WTC11 (cell line): ENCODE results near the gene RNF4. TPM values are rescaled to one million over a fixed set of nuclear protein-coding genes. Genes with fewer than 3 reads are reported as not detected.

ENCODE experiments used
- ATAC-seq: fragments of 200-7000 bp; cut with Tn5 transposase; 2 replicates; pipeline ENCODE4 v1.10.0; 2021; ENCODE audit warnings: mild to moderate bottlenecking, moderate library complexity
- CTCF ChIA-PET: fragments of 300-600 bp; sonication (Branson Sonifier 250); formaldehyde crosslinking; loops from one replicate; lab custom pipeline; 2021; ENCODE audit warnings: antibody characterized with exemption; lab: Charles Lee
- POLR2A ChIA-PET: fragments of 350-600 bp; sonication (Branson Sonifier 250); formaldehyde crosslinking; loops from one replicate; lab custom pipeline; 2021; ENCODE audit warnings: antibody characterized with exemption; lab: Charles Lee
- DNase-seq: peaks from one replicate; pipeline ENCODE4 v3.0.0; 2021; ENCODE audit warnings: low spot score
- H3K27ac Mint-ChIP-seq: 2 replicates; pipeline ENCODE4 v1.8.0; 2021; ENCODE audit warnings: mixed read lengths
- H3K27me3 Mint-ChIP-seq: 2 replicates; pipeline ENCODE4 v1.8.0; 2021; ENCODE audit warnings: low read depth, mild to moderate bottlenecking, moderate library complexity, mixed read lengths
- H3K36me3 Mint-ChIP-seq: 2 replicates; pipeline ENCODE4 v1.8.0; 2021; ENCODE audit warnings: mixed read lengths
- H3K4me1 Mint-ChIP-seq: 2 replicates; pipeline ENCODE4 v1.8.0; 2022; ENCODE audit warnings: mixed read lengths
- H3K4me3 Mint-ChIP-seq: 2 replicates; pipeline ENCODE4 v1.8.0; 2021; ENCODE audit warnings: mild to moderate bottlenecking, moderate library complexity, mixed read lengths
- H3K9me3 Mint-ChIP-seq: 2 replicates; pipeline ENCODE4 v1.8.0; 2021; ENCODE audit warnings: mixed read lengths
- ELF4 ChIP-seq: sonication (generic); formaldehyde crosslinking; IDR thresholded peaks from 2 replicates; pipeline ENCODE4 v1.8.1; 2022; ENCODE audit warnings: low read depth, mild to moderate bottlenecking, moderate library complexity, missing genetic modification reagents
- ERG ChIP-seq: fragments of 250-450 bp; sonication (Bioruptor Pico); IDR thresholded peaks from 2 replicates; pipeline ENCODE4 v1.8.0; 2021; ENCODE audit warnings: mild to moderate bottlenecking
- ETV6 ChIP-seq: sonication (generic); formaldehyde crosslinking; IDR thresholded peaks from 2 replicates; pipeline ENCODE4 v1.8.1; 2022; ENCODE audit warnings: mild to moderate bottlenecking, missing genetic modification reagents
- GTF2I ChIP-seq: fragments of 250-450 bp; sonication (Bioruptor Pico); conservative IDR thresholded peaks from 2 replicates; pipeline ENCODE4 v1.4.0; 2021; ENCODE audit warnings: mild to moderate bottlenecking
- HMGA2 ChIP-seq: fragments of 250-450 bp; sonication (Bioruptor Pico); IDR thresholded peaks from 2 replicates; pipeline ENCODE4 v1.4.0; 2021; ENCODE audit warnings: mild to moderate bottlenecking, moderate library complexity
- HMGXB4 ChIP-seq: sonication (generic); formaldehyde crosslinking; IDR thresholded peaks from 2 replicates; pipeline ENCODE4 v1.8.1; 2023; ENCODE audit warnings: mild to moderate bottlenecking, moderate library complexity, missing genetic modification reagents
- NR1H2 ChIP-seq: sonication (generic); formaldehyde crosslinking; IDR thresholded peaks from 2 replicates; pipeline ENCODE4 v1.9.0; 2021; ENCODE audit warnings: mild to moderate bottlenecking, moderate library complexity, missing genetic modification reagents
- NR3C1 ChIP-seq: sonication (generic); formaldehyde crosslinking; conservative IDR thresholded peaks from 2 replicates; pipeline ENCODE4 v1.8.1; 2023; ENCODE audit warnings: low read depth, mild to moderate bottlenecking, missing genetic modification reagents
- SOX15 ChIP-seq: fragments of 250-450 bp; sonication (Bioruptor Pico); IDR thresholded peaks from 2 replicates; pipeline ENCODE4 v1.9.0; 2021; ENCODE audit warnings: mild to moderate bottlenecking
- USF2 ChIP-seq: sonication (generic); formaldehyde crosslinking; IDR thresholded peaks from 2 replicates; pipeline ENCODE4 v1.8.1; 2023; ENCODE audit warnings: mild to moderate bottlenecking, missing genetic modification reagents, moderate library complexity
- ZNF263 ChIP-seq: sonication (generic); formaldehyde crosslinking; IDR thresholded peaks from 2 replicates; pipeline ENCODE4 v1.8.1; 2022; ENCODE audit warnings: low read depth, mild to moderate bottlenecking, moderate library complexity, missing genetic modification reagents
- total RNA-seq: library from RNA; stranded (reverse); gene quantifications from 3 replicates; pipeline ENCODE4 v1.2.3, GENCODE V29; 2021
- TF ChIP-seq, protein P1 (sequence below): fragments of 250-450 bp; sonication (Bioruptor Pico); IDR thresholded peaks from 2 replicates; pipeline ENCODE4 v2.1.2; 2022; ENCODE audit warnings: mild to moderate bottlenecking, moderate library complexity
- TF ChIP-seq, protein P2 (sequence below): sonication (generic); formaldehyde crosslinking; IDR thresholded peaks from 2 replicates; pipeline ENCODE4 v1.8.0; 2022; ENCODE audit warnings: mild to moderate bottlenecking, missing genetic modification reagents
- TF ChIP-seq, protein P3 (sequence below): sonication (generic); formaldehyde crosslinking; IDR thresholded peaks from 2 replicates; pipeline ENCODE4 v1.8.1; 2023; ENCODE audit warnings: mild to moderate bottlenecking, missing genetic modification reagents, moderate library complexity
- TF ChIP-seq, protein P4 (sequence below): fragments of 250-450 bp; sonication (Bioruptor Pico); conservative IDR thresholded peaks from 2 replicates; pipeline ENCODE4 v1.9.0; 2021; ENCODE audit warnings: mild to moderate bottlenecking

RNF4 gene
- total RNA-seq, 1 experiment from 2014 or later = 87.3 TPM

DNA sequence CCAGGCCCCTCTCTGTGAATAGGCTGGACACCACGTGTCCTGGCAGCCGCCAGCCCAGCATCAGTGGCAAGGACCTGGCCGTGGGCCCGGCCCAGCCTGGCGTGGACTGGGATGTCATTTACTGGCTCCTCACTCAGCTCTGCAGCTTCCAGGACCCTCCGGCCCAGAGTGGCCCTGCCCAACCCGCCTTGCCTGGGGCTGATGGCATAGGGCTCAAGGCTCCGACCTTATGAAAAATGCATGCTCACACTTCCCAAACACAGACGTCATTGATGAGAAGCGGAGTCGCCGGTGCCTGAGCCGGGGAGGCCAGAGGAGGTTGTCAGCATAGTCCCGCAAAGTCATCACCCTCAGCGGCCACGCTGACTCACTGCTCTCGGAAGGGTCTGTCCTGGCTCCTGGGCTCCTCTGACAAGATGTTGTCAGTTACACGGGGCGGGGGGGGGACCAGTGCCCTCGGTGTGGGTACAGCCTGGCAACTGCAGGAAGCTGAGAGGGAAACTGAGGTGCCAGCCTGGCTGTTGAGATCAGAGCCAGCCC is 35.8 kb upstream of the RNF4 start (continued):
- no peak for TF ChIP-seq ERG (CRISPR knock-in tag)
- TF ChIP-seq ZNF263 (CRISPR knock-in tag) = no peak

DNA sequence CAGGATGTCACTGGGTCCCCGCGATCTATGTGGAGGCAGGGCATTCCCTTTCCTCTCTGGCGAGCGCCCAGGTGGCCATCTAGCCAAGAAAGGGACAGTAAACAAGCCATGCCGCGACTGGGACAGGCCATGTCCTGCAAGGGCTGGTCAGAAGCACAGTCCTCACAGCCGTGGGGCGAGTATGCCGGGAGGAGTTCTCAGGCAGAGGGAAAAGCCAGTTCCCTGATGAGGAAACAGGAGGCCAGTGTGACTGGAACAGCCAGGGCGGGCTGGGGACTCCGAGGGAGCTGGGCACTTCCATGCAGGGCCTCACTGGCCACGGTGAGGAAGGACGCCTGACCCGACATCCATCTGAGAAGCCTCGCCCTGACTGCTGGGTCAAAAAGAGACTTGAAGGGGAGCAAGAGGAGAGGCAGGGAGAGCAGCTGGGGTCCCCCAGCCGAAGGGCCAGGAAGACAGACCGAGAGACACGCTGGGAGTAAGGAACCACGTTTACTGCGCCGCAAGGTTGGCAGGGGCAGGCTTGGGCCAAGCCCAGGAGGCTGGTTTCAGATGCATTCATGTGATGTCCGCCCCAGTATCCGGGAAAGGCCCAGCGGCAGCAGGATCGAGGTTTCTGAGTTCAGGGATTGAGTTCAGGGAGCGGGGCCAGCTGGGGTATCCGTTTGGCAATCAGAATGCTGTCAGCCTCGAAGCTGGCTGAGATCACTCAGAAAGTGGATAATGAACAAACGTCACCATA is 35.1 kb upstream of the RNF4 start:
- H3K27ac Mint-ChIP-seq = no peak overlapping the region; the same call in 1 of the 2 replicates
- DNase-seq = no peak
- CTCF ChIA-PET = interaction anchor here (1.1 to 3.6 kb wide), 5 partner anchors 8 to 214 kb away, joined by 3 to 19 read pairs (median 4); partner anchors contain the start of genes CFAP99 and ZFYVE28

More for the DNA sequence above, 35.1 kb upstream of the RNF4 start:
- POLR2A ChIA-PET = no interaction called here
- Mint-ChIP-seq H3K4me3 (no peak overlapping the region), H3K9me3 (peaks cover 7% of the 10 kb centered on the region), H3K27me3 (no peaks in the 10 kb centered on the region), H3K4me1 (no peaks in the 10 kb centered on the region), H3K36me3 (no peaks in the 10 kb centered on the region)
- no peak for TF ChIP-seq SOX15 (CRISPR knock-in tag)
- TF ChIP-seq, protein P1, sequence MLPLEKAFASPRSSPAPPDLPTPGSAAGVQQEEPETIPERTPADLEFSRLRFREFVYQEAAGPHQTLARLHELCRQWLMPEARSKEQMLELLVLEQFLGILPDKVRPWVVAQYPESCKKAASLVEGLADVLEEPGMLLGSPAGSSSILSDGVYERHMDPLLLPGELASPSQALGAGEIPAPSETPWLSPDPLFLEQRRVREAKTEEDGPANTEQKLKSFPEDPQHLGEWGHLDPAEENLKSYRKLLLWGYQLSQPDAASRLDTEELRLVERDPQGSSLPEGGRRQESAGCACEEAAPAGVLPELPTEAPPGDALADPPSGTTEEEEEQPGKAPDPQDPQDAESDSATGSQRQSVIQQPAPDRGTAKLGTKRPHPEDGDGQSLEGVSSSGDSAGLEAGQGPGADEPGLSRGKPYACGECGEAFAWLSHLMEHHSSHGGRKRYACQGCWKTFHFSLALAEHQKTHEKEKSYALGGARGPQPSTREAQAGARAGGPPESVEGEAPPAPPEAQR = no peak
- no peak for TF ChIP-seq USF2 (CRISPR knock-in tag)
- TF ChIP-seq, protein P2, sequence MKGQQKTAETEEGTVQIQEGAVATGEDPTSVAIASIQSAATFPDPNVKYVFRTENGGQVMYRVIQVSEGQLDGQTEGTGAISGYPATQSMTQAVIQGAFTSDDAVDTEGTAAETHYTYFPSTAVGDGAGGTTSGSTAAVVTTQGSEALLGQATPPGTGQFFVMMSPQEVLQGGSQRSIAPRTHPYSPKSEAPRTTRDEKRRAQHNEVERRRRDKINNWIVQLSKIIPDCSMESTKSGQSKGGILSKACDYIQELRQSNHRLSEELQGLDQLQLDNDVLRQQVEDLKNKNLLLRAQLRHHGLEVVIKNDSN (CRISPR knock-in tag) = no peak
- TF ChIP-seq GTF2I (CRISPR knock-in tag) = no peak
- TF ChIP-seq, protein P3, sequence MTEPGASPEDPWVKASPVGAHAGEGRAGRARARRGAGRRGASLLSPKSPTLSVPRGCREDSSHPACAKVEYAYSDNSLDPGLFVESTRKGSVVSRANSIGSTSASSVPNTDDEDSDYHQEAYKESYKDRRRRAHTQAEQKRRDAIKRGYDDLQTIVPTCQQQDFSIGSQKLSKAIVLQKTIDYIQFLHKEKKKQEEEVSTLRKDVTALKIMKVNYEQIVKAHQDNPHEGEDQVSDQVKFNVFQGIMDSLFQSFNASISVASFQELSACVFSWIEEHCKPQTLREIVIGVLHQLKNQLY (CRISPR knock-in tag) = no peak
- TF ChIP-seq ETV6 (CRISPR knock-in tag) = no peak
- TF ChIP-seq NR3C1 (CRISPR knock-in tag) = no peak
- no peak for TF ChIP-seq NR1H2 (CRISPR knock-in tag)
- TF ChIP-seq HMGA2 (CRISPR knock-in tag) = no peak
- TF ChIP-seq, protein P4, sequence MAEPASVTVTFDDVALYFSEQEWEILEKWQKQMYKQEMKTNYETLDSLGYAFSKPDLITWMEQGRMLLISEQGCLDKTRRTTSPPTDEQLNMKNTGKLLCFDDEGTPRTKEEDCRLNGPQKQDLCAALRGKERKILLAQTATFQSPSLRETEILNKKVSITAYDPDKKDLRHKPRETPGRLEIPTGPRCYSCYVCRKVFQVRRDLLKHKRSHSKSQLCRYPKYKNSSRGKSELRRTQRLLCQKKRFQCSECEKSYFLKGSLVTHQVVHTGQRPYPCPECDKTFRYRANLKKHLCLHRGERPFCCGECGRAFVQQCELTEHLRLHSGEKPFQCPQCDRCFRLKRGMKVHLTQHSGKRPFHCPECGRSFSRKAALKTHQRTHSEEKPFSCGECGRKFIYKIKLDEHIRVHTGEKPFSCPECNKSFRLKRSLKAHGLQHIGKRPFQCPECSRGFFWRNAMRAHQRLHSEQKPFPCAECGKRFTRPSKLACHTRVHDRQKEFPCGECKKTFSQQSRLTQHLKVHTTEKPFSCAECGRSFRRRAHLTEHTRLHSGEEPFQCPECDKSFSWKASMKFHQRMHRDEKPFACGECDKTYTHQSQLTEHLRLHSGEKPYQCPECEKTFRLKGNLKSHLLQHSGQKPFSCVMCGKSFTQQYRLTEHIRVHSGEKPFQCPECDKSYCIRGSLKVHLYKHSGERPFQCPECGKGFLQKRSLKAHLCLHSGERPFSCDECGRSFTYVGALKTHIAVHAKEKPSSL (CRISPR knock-in tag) = no peak
- no peak for TF ChIP-seq ELF4
- no peak for TF ChIP-seq HMGXB4
- ATAC-seq = no peak
